Neural cell (in vitro differentiated cells): ENCODE data around the gene EYA2.

Experiments used
- CTCF ChIP-seq: fragments of 450-650 bp; IDR thresholded peaks from 2 replicates; pipeline ENCODE4 v1.5.1; 2014; ENCODE audit warnings: antibody characterized with exemption, mild to moderate bottlenecking, moderate library complexity; ENCODE audit not compliant: poor library complexity, severe bottlenecking
- EP300 ChIP-seq: fragments of 450-650 bp; conservative IDR thresholded peaks from 2 replicates; pipeline ENCODE4 v1.6.1; 2014; ENCODE audit warnings: antibody characterized with exemption, mild to moderate bottlenecking, moderate library complexity; ENCODE audit not compliant: poor library complexity, severe bottlenecking
- EZH2 ChIP-seq: fragments of 200-600, 300-800 bp; shearing (Covaris generic), sonication (generic); IDR thresholded peaks from 2 replicates; pipeline ENCODE4 v1.6.1; 2014; ENCODE audit warnings: antibody characterized with exemption, low read length, borderline replicate concordance, mild to moderate bottlenecking; ENCODE audit not compliant: insufficient read depth, poor library complexity, severe bottlenecking
- MXI1 ChIP-seq: fragments of 450-650 bp; conservative IDR thresholded peaks from 2 replicates; pipeline ENCODE4 v1.6.1; 2014; ENCODE audit warnings: antibody characterized with exemption, mild to moderate bottlenecking; ENCODE audit not compliant: poor library complexity, severe bottlenecking
- POLR2AphosphoS5 ChIP-seq: IDR thresholded peaks from 2 replicates; pipeline ENCODE4 v1.6.1; 2012
- RAD21 ChIP-seq: fragments of 450-650 bp; conservative IDR thresholded peaks from 2 replicates; pipeline ENCODE4 v1.6.1; 2014; ENCODE audit warnings: antibody characterized with exemption, mild to moderate bottlenecking, moderate library complexity
- REST ChIP-seq: IDR thresholded peaks from 2 replicates; pipeline ENCODE4 v1.6.1; 2012; ENCODE audit warnings: borderline replicate concordance
- TAF1 ChIP-seq: IDR thresholded peaks from 2 replicates; pipeline ENCODE4 v1.6.1; 2012; ENCODE audit warnings: low read depth

- TF ChIP-seq EZH2 (no peak), CTCF (no peak), POLR2AphosphoS5 (no peak), TAF1 (no peak), EP300 (no peak), REST (no peak), RAD21 (no peak), MXI1 (no peak)
Measured at GRCh38 chr20:47205577-47206123, 311.0 kb downstream of the EYA2 start.
